HL-60 (cell line): ENCODE results near the gene TBC1D14.

ENCODE experiments used
- DNase-seq, 2 experiments: peaks; one replicate each; pipeline ENCODE4 v3.0.0-alpha.2; 2010 to 2020; ENCODE audit warnings: low read depth in 1 of 2, low spot score in 1 of 2
- H3K27ac ChIP-seq: fragments of 250-450 bp; sonication (Bioruptor Pico); replicated peaks from 2 replicates; pipeline ENCODE4 v1.5.1; 2020; ENCODE audit warnings: mild to moderate bottlenecking, moderate library complexity
- H3K27me3 ChIP-seq: fragments of 250-450 bp; sonication (Bioruptor Pico); 2 replicates; pipeline ENCODE4 v1.5.1; 2021; ENCODE audit warnings: mild to moderate bottlenecking, moderate library complexity; ENCODE audit not compliant: insufficient read depth, poor library complexity, severe bottlenecking
- H3K4me3 ChIP-seq: replicated peaks from 2 replicates; pipeline ENCODE4 v1.5.1; 2011; ENCODE audit warnings: mild to moderate bottlenecking, control low read depth, low read length; ENCODE audit not compliant: insufficient read depth
- GABPA ChIP-seq: IDR thresholded peaks from 2 replicates; pipeline ENCODE4 v1.6.1; 2012; ENCODE audit warnings: low read depth
- POLR2AphosphoS5 ChIP-seq: IDR thresholded peaks from 2 replicates; pipeline ENCODE4 v1.6.1; 2012; ENCODE audit warnings: low read depth
- SPI1 ChIP-seq: IDR thresholded peaks from 2 replicates; pipeline ENCODE4 v1.6.1; 2012; ENCODE audit warnings: low read depth, mild to moderate bottlenecking, borderline replicate concordance
- long read RNA-seq: library from polyadenylated mRNA; unstranded; transcript quantifications from one replicate; pipeline ENCODE4 v2.0.0, GENCODE V29; 2020
- TF ChIP-seq, protein P1 (sequence below): IDR thresholded peaks from 2 replicates; pipeline ENCODE4 v1.6.1; 2012; ENCODE audit warnings: low read depth; ENCODE audit not compliant: insufficient replicate concordance
- TF ChIP-seq, protein P2 (sequence below): IDR thresholded peaks from one replicate; pipeline ENCODE4 v1.5.1; 2011; ENCODE audit warnings: low read length, control low read depth, inconsistent platforms; ENCODE audit not compliant: insufficient read depth

The TBC1D14 gene, protein sequence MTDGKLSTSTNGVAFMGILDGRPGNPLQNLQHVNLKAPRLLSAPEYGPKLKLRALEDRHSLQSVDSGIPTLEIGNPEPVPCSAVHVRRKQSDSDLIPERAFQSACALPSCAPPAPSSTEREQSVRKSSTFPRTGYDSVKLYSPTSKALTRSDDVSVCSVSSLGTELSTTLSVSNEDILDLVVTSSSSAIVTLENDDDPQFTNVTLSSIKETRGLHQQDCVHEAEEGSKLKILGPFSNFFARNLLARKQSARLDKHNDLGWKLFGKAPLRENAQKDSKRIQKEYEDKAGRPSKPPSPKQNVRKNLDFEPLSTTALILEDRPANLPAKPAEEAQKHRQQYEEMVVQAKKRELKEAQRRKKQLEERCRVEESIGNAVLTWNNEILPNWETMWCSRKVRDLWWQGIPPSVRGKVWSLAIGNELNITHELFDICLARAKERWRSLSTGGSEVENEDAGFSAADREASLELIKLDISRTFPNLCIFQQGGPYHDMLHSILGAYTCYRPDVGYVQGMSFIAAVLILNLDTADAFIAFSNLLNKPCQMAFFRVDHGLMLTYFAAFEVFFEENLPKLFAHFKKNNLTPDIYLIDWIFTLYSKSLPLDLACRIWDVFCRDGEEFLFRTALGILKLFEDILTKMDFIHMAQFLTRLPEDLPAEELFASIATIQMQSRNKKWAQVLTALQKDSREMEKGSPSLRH
- long read RNA-seq, full-length matches to known transcripts = 203 of 346 reads
- long read RNA-seq, partial matches to known transcripts = 28 of 346 reads
- long read RNA-seq, other reads (novel, unspliced or antisense) = 115 of 346 reads

DNA sequence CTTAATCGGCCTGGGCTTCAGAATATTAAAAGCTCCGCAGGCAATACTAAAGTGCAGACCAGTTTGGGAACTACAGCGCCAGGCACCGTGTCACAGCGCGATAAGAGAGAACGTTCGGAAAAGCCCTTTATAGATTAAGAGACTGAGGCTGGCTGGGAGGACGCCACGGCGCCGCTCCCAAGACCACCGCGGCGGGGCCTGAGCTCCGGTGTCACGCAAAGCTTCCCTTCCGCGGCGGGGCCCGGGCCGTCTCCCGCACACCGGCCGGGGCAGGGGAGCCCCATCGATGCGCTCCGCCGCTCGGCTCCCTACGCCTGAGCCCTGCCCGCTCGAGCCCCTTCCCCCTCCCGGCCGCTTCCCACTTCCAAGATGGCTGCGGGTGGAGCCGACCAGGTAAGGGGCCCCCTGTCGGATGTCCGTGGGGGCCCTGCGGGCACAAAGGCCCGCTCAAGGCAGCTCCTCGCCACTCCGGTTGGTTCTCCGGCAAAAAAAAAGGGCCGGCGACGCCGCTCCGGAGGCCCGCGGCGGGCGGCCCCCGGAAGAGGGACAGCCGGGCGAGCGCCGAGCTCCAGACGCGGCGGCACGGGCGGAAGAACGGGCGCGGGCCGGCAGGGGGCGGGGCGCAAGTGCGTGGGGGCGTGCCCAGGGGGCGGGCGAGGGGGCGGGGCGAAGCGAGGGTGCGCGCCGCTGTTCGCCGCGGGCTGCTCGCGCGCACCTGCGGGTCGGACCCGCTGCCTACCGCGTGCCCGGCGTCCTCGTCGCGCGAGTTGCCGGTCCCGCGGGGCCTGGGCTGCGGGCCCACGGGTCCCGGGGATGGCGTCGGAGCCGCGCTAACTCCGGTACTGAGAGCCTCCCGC lies at the start of gene TBC1D14:
Gene TBC1D14, plus strand, starts transcription at position 714 of the 857 bp plus-strand sequence. CDS start 13,564 bp downstream, outside the sequence.
- Histone ChIP-seq H3K27ac (peak within 1 kb of the TSS; percentile 97), H3K4me3 (peak within 1 kb of the TSS; percentile 69), H3K27me3 (no peaks in the 10 kb centered on the region)
- DNase-seq = peak; percentile 82 to 90
- TF ChIP-seq SPI1 (no peak; the same call in 1 of the 2 replicates), POLR2AphosphoS5 (peak; percentile 28; the same call in 1 of the 2 replicates)
- TF ChIP-seq, protein P1, sequence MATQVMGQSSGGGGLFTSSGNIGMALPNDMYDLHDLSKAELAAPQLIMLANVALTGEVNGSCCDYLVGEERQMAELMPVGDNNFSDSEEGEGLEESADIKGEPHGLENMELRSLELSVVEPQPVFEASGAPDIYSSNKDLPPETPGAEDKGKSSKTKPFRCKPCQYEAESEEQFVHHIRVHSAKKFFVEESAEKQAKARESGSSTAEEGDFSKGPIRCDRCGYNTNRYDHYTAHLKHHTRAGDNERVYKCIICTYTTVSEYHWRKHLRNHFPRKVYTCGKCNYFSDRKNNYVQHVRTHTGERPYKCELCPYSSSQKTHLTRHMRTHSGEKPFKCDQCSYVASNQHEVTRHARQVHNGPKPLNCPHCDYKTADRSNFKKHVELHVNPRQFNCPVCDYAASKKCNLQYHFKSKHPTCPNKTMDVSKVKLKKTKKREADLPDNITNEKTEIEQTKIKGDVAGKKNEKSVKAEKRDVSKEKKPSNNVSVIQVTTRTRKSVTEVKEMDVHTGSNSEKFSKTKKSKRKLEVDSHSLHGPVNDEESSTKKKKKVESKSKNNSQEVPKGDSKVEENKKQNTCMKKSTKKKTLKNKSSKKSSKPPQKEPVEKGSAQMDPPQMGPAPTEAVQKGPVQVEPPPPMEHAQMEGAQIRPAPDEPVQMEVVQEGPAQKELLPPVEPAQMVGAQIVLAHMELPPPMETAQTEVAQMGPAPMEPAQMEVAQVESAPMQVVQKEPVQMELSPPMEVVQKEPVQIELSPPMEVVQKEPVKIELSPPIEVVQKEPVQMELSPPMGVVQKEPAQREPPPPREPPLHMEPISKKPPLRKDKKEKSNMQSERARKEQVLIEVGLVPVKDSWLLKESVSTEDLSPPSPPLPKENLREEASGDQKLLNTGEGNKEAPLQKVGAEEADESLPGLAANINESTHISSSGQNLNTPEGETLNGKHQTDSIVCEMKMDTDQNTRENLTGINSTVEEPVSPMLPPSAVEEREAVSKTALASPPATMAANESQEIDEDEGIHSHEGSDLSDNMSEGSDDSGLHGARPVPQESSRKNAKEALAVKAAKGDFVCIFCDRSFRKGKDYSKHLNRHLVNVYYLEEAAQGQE = peak; percentile 77

DNA sequence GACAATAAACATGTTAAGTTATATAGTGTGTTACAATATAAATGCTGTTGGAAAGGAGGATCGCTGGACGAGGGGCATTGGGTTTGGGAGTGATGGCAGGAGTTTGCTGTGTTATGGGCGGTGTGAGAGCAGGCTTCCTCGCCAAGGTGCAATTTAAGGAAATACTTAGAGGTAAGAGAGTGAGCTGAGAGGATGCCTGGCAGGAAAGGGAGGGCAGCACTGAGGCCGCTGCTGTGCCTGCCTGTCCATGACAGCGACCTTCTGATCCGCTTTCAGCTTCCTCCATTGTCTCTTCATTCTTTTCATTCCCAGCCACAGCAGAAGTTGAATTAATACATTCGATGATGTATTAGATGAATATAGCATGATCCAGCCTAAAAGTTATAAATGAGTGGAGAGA lies 41.2 kb upstream of the TBC1D14 start:
- no peak for DNase-seq
- Histone ChIP-seq H3K27me3 (no peaks in the 10 kb centered on the region), H3K4me3 (no peak overlapping the region), H3K27ac (no peak overlapping the region)
- no peak for TF ChIP-seq SPI1
- TF ChIP-seq POLR2AphosphoS5 = no peak
- TF ChIP-seq, protein P2, sequence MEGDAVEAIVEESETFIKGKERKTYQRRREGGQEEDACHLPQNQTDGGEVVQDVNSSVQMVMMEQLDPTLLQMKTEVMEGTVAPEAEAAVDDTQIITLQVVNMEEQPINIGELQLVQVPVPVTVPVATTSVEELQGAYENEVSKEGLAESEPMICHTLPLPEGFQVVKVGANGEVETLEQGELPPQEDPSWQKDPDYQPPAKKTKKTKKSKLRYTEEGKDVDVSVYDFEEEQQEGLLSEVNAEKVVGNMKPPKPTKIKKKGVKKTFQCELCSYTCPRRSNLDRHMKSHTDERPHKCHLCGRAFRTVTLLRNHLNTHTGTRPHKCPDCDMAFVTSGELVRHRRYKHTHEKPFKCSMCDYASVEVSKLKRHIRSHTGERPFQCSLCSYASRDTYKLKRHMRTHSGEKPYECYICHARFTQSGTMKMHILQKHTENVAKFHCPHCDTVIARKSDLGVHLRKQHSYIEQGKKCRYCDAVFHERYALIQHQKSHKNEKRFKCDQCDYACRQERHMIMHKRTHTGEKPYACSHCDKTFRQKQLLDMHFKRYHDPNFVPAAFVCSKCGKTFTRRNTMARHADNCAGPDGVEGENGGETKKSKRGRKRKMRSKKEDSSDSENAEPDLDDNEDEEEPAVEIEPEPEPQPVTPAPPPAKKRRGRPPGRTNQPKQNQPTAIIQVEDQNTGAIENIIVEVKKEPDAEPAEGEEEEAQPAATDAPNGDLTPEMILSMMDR = no peak
- TF ChIP-seq, protein P1 = no peak
- no peak for TF ChIP-seq GABPA

DNA sequence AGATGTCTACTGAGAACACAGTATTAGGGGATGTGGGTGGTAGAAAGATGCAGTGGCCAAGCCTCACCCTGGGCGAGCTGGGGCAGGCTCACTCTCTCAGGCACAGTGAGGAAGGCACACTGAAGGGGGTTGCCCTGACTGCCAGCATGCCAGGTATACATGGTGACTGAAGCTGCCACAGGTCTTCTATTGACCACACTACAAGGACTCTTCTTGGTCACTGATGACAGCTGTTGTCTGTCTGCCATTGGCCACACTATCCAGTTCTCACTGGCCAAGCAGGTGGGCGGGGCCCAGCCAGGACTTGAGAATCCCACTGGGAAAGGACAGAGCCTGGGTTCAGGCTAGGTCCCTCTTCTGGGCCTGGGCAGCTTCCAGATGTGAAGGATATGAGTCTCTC lies 39.7 kb upstream of the TBC1D14 start:
- H3K27me3 ChIP-seq = no peaks in the 10 kb centered on the region
- no peak overlapping the region for H3K27ac ChIP-seq
- TF ChIP-seq POLR2AphosphoS5 (no peak), GABPA (no peak), SPI1 (no peak)
- TF ChIP-seq, protein P2 = no peak
- TF ChIP-seq, protein P1 = no peak
- DNase-seq = no peak
- H3K4me3 ChIP-seq = no peak overlapping the region
